ENCODE measurements around the gene GRIN2C.

GRIN2C gene

GRCh38 chr17:74863420-74864296, 4.0 kb upstream of the GRIN2C start:
- no peak for DNase-seq (ENCODE audit: extremely low read depth, low read depth)
- no peak overlapping the region for H3K4me3 ChIP-seq (replicated peaks; ENCODE audit: low read depth, low read length)
- TF ChIP-seq, protein P1, sequence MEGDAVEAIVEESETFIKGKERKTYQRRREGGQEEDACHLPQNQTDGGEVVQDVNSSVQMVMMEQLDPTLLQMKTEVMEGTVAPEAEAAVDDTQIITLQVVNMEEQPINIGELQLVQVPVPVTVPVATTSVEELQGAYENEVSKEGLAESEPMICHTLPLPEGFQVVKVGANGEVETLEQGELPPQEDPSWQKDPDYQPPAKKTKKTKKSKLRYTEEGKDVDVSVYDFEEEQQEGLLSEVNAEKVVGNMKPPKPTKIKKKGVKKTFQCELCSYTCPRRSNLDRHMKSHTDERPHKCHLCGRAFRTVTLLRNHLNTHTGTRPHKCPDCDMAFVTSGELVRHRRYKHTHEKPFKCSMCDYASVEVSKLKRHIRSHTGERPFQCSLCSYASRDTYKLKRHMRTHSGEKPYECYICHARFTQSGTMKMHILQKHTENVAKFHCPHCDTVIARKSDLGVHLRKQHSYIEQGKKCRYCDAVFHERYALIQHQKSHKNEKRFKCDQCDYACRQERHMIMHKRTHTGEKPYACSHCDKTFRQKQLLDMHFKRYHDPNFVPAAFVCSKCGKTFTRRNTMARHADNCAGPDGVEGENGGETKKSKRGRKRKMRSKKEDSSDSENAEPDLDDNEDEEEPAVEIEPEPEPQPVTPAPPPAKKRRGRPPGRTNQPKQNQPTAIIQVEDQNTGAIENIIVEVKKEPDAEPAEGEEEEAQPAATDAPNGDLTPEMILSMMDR (IDR thresholded peaks at IDR 0.05; ENCODE audit: low read depth, low read length, missing control alignments), result no peak

GRCh38 chr17:74862919-74863318, 3.2 kb upstream of the GRIN2C start:
- DNase-seq (ENCODE audit: extremely low read depth, low read depth), result no peak
- H3K4me3 ChIP-seq (replicated peaks; ENCODE audit: low read depth, low read length), result no peak overlapping the region
- TF ChIP-seq, protein P1 (IDR thresholded peaks at IDR 0.05; ENCODE audit: low read depth, low read length, missing control alignments), result no peak

- TF ChIP-seq, protein P1 (IDR thresholded peaks at IDR 0.05; ENCODE audit: low read depth, low read length, missing control alignments), result peak; percentile 76
- no peak for DNase-seq (ENCODE audit: extremely low read depth, low read depth)
- H3K4me3 ChIP-seq (replicated peaks; ENCODE audit: low read depth, low read length), result no peak overlapping the region
These were observed 2.6 kb upstream of the GRIN2C start for GRCh38 chr17:74862108-74862901.

GRCh38 chr17:74861662-74862107, 2.0 kb upstream of the GRIN2C start:
- no peak for DNase-seq (ENCODE audit: extremely low read depth, low read depth)
- TF ChIP-seq, protein P1 (IDR thresholded peaks at IDR 0.05; ENCODE audit: low read depth, low read length, missing control alignments), result no peak
- no peak overlapping the region for H3K4me3 ChIP-seq (replicated peaks; ENCODE audit: low read depth, low read length)

DNA sequence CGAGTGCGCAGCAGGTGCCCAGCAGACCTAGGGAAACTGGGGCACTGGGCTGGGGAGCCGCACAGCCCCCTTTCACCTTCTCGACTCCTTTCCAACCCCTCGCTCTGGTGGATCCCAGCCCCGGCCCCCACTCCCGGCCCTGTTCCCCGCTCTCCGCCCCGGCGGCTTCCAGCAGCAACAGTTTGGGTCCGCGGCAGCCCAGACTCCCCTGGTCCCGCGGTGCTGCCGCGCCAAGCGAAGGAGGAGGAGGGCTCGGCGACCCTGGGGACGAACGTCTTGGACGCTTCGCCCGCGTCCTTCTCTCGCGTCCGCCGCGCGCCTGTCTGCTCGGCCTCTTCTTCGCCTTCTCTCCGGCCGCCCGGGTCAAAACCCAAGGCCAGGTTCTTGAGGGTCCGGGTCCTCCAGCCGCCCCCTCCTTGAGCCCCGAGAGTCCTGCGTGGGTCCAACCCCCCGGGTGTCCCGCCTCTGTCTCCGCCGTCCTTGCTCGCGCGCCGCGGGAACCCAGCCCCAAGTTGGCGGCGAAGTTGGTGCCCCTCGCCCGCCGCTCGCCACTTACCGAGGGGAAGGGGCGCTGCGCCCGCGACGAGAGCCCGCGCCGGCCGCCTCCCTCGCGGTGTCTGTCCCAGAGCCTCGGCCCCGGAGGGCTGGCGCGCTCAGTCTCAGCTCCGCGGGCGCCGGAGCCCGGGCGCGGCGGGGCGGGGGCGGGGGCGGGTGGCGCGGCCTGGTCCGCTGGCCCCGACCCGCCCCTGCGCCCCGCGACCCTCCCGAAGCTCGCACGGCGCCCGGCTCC, 1.4 kb upstream of the GRIN2C start:
- no peak for DNase-seq (ENCODE audit: extremely low read depth, low read depth)
- TF ChIP-seq, protein P1 (IDR thresholded peaks at IDR 0.05; ENCODE audit: low read depth, low read length, missing control alignments), result no peak
- H3K4me3 ChIP-seq (replicated peaks; ENCODE audit: low read depth, low read length), result no peak overlapping the region

DNA sequence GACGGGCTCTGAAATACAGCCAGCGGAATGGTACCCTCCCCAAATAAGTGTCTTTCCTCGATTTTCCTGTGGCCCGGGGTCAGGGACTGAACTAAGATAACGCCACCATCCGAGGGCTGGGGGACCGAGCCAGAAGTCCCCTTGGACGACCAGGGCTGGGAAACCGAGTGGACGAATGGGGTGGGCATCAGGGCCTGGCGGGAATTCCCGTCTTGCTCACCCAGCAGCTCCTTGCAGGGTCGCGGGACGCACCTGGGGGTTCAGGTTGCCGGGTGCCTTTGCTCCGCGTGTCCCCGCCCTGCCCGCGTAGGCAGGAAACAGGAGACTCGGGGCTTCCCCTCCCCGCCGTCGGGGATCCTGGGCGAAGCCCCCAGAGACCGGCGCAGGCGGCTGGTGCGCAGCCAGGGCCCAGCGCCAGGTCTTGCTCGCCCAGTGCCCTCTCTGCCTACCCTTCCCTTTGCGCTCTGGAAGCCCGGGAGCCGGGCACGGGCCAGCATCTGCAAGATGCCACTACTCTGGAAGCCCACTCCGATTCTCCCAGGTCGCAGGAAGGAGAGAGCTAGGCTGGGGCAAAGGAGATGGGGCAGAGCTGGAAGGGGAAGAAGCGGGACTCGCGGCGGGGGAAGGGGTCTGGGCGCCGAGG, 665 bp upstream of the GRIN2C start:
- TF ChIP-seq, protein P1 (IDR thresholded peaks at IDR 0.05; ENCODE audit: low read depth, low read length, missing control alignments), result no peak
- DNase-seq (ENCODE audit: extremely low read depth, low read depth), result no peak
- H3K4me3 ChIP-seq (replicated peaks; ENCODE audit: low read depth, low read length), result no peak overlapping the region
